H1 (cell line): ENCODE data around the gene GPNMB. TPM values are rescaled to one million over a fixed set of nuclear protein-coding genes. Genes with fewer than 3 reads are reported as not detected.

Experiments
- CTCF ChIA-PET: fragments of 300-600 bp; sonication (Branson Sonifier 250); formaldehyde crosslinking; loops from one replicate; lab custom pipeline; 2021; ENCODE audit not compliant: partially characterized antibody; lab: Charles Lee
- POLR2A ChIA-PET: fragments of 300-600 bp; sonication (Branson Sonifier 250); formaldehyde crosslinking; loops from one replicate; lab custom pipeline; 2021; ENCODE audit warnings: inconsistent platforms; ENCODE audit not compliant: partially characterized antibody; lab: Charles Lee
- DNase-seq, 2 experiments: peaks; one replicate each; pipeline versions ENCODE4 v3.0.0 to v3.0.0-alpha.2; 2010 to 2022; ENCODE audit warnings: low spot score in 2 of 2, low read depth in 1 of 2, mixed read lengths in 1 of 2
- FAIRE-seq: peaks from 2 replicates; lab custom pipeline; 2011; peaks lifted over from hg19 to GRCh38; lab: Jason Lieb, UNC
- H2AFZ ChIP-seq: 2 replicates; pipeline ENCODE4 v1.8.1; 2012; ENCODE audit warnings: low read length, inconsistent platforms
- H2AK5ac ChIP-seq: 2 replicates; pipeline ENCODE4 v1.6.1; 2013; ENCODE audit warnings: low read depth, low read length
- H2BK120ac ChIP-seq: replicated peaks from 2 replicates; pipeline ENCODE3; 2013; ENCODE audit warnings: low read depth, low read length, inconsistent platforms
- H2BK12ac ChIP-seq: 2 replicates; pipeline ENCODE4 v1.6.1; 2013; ENCODE audit warnings: low read depth, low read length
- H2BK15ac ChIP-seq: 2 replicates; pipeline ENCODE4 v1.6.1; 2013; ENCODE audit warnings: low read length
- H2BK20ac ChIP-seq: 2 replicates; pipeline ENCODE4 v1.6.1; 2013; ENCODE audit warnings: low read length
- H2BK5ac ChIP-seq: 2 replicates; pipeline ENCODE4 v1.6.1; 2013; ENCODE audit warnings: low read depth, low read length
- H3K14ac ChIP-seq: 2 replicates; pipeline ENCODE4 v1.6.1; 2013; ENCODE audit warnings: inconsistent platforms; ENCODE audit not compliant: insufficient read length
- H3K18ac ChIP-seq: 2 replicates; pipeline ENCODE4 v1.6.1; 2013; ENCODE audit warnings: low read length; ENCODE audit errors: extremely low read depth
- H3K23ac ChIP-seq: 2 replicates; pipeline ENCODE4 v1.6.1; 2013; ENCODE audit warnings: inconsistent platforms; ENCODE audit not compliant: insufficient read length
- H3K23me2 ChIP-seq: 2 replicates; pipeline ENCODE4 v1.6.1; 2013; ENCODE audit warnings: low read depth, low read length
- H3K27ac ChIP-seq: 2 replicates; pipeline ENCODE4 v1.6.1; 2011; ENCODE audit warnings: low read depth, low read length, inconsistent platforms
- H3K27me3 ChIP-seq, 4 experiments: replicated peaks in 1 of 4; 1 replicate in 1 of 4; 2 replicates in 3 of 4; pipeline versions ENCODE4 v1.6.1 to v1.8.1; 2011 to 2013; ENCODE audit warnings: low read length in 3 of 4, mild to moderate bottlenecking in 3 of 4, inconsistent platforms in 2 of 4, mixed read lengths in 2 of 4, moderate library complexity in 1 of 4; ENCODE audit not compliant: control insufficient read depth in 3 of 4, insufficient read depth in 3 of 4; ENCODE audit errors: extremely low read depth in 1 of 4
- H3K36me3 ChIP-seq, 4 experiments: 2 replicates each; pipeline versions ENCODE4 v1.6.1 to v1.8.1; 2011 to 2013; ENCODE audit warnings: mild to moderate bottlenecking in 4 of 4, low read length in 3 of 4, moderate library complexity in 2 of 4, control low read depth in 1 of 4, inconsistent platforms in 1 of 4; ENCODE audit not compliant: insufficient read depth in 4 of 4, control insufficient read depth in 2 of 4
- H3K4ac ChIP-seq: replicated peaks from 2 replicates; pipeline ENCODE3; 2013; ENCODE audit warnings: low read length, low read depth, mixed read lengths, inconsistent platforms; ENCODE audit not compliant: insufficient read length
- H3K4me1 ChIP-seq, 4 experiments: replicated peaks in 1 of 4; 1 replicate in 1 of 4; 2 replicates in 3 of 4; pipeline versions ENCODE4 v1.6.1 to v1.8.1; 2011 to 2013; ENCODE audit warnings: low read length in 3 of 4, inconsistent platforms in 2 of 4, mixed read lengths in 1 of 4; ENCODE audit not compliant: insufficient read depth in 4 of 4, control insufficient read depth in 3 of 4
- H3K4me2 ChIP-seq, 2 experiments: 2 replicates each; pipeline versions ENCODE4 v1.6.1 to v1.8.1; 2011 to 2013; ENCODE audit warnings: low read depth in 2 of 2, low read length in 2 of 2, control low read depth in 1 of 2, inconsistent platforms in 1 of 2, mild to moderate bottlenecking in 1 of 2; ENCODE audit not compliant: insufficient read depth in 1 of 2
- H3K4me3 ChIP-seq, 4 experiments: fragments of 200-600, 300-600 bp in 1 of 4; sonication (generic), shearing (Covaris generic), sonication (Bioruptor Twin) in 1 of 4; 2 replicates each; pipeline versions ENCODE4 v1.5.1 to v1.8.1; 2011 to 2016; ENCODE audit warnings: low read length in 4 of 4, low read depth in 3 of 4, control low read depth in 2 of 4, inconsistent platforms in 2 of 4, mild to moderate bottlenecking in 2 of 4, mixed read lengths in 1 of 4, moderate library complexity in 1 of 4; ENCODE audit not compliant: insufficient read depth in 2 of 4; ENCODE audit errors: extremely low read depth in 1 of 4
- H3K56ac ChIP-seq: replicated peaks from 2 replicates; pipeline ENCODE3; 2013; ENCODE audit warnings: low read depth, mild to moderate bottlenecking, mixed read lengths, low read length, inconsistent platforms; ENCODE audit not compliant: insufficient read length
- H3K79me1 ChIP-seq: 2 replicates; pipeline ENCODE4 v1.6.1; 2013; ENCODE audit warnings: low read depth, low read length, control low read depth
- H3K79me2 ChIP-seq, 2 experiments: 2 replicates each; pipeline versions ENCODE4 v1.6.1 to v1.8.1; 2012 to 2013; ENCODE audit warnings: low read length in 2 of 2, mild to moderate bottlenecking in 2 of 2, inconsistent platforms in 1 of 2; ENCODE audit not compliant: insufficient read depth in 2 of 2, control insufficient read depth in 1 of 2
- H3K9ac ChIP-seq, 4 experiments: replicated peaks in 1 of 4; 1 replicate in 1 of 4; 2 replicates in 3 of 4; pipeline versions ENCODE4 v1.6.1 to v1.8.1; 2011 to 2013; ENCODE audit warnings: low read depth in 3 of 4, low read length in 3 of 4, control low read depth in 2 of 4, mild to moderate bottlenecking in 2 of 4, moderate library complexity in 2 of 4, inconsistent platforms in 1 of 4; ENCODE audit errors: extremely low read depth in 1 of 4
- H3K9me3 ChIP-seq, 2 experiments: 2 replicates each; pipeline versions ENCODE4 v1.6.1 to v1.8.1; 2012 to 2013; ENCODE audit warnings: mild to moderate bottlenecking in 2 of 2, moderate library complexity in 2 of 2, control low read depth in 1 of 2, inconsistent platforms in 1 of 2, low read depth in 1 of 2, low read length in 1 of 2, mixed read lengths in 1 of 2; ENCODE audit not compliant: insufficient read depth in 2 of 2
- H4K20me1 ChIP-seq, 2 experiments: replicated peaks in 1 of 2; 2 replicates each; pipeline versions ENCODE3 to v1.8.1; 2011 to 2013; ENCODE audit warnings: inconsistent platforms in 2 of 2, low read length in 2 of 2, mild to moderate bottlenecking in 1 of 2; ENCODE audit not compliant: insufficient read depth in 2 of 2, control insufficient read depth in 1 of 2
- H4K5ac ChIP-seq: 2 replicates; pipeline ENCODE4 v1.6.1; 2013; ENCODE audit warnings: low read length, low read depth, mixed read lengths, inconsistent platforms; ENCODE audit not compliant: insufficient read length
- H4K8ac ChIP-seq: 2 replicates; pipeline ENCODE4 v1.8.0; 2013; ENCODE audit warnings: mild to moderate bottlenecking, moderate library complexity, low read length, inconsistent platforms; ENCODE audit not compliant: insufficient read depth; ENCODE audit errors: extremely low read depth
- H4K91ac ChIP-seq: replicated peaks from 2 replicates; pipeline ENCODE3; 2013; ENCODE audit warnings: low read length, mixed read lengths, inconsistent platforms; ENCODE audit not compliant: insufficient read length
- CEBPB ChIP-seq: IDR thresholded peaks from 2 replicates; pipeline ENCODE4 v1.6.1; 2012; ENCODE audit warnings: low read depth, low read length
- SP1 ChIP-seq: IDR thresholded peaks from 2 replicates; pipeline ENCODE4 v1.6.1; 2011; ENCODE audit warnings: low read depth, low read length
- WGBS, 2 experiments: shearing (Covaris generic) in 1 of 2; methylation state at CpG; one replicate each; pipeline versions ENCODE4 v1.1.6 to v1.1.7; 2013 to 2015; ENCODE audit warnings: low lambda C conversion rate in 2 of 2, mixed read lengths in 2 of 2, inconsistent platforms in 1 of 2, low coverage in 1 of 2, missing lambda C conversion rate in 1 of 2; ENCODE audit not compliant: insufficient replicate concordance in 2 of 2, insufficient coverage in 1 of 2, insufficient read length in 1 of 2; ENCODE audit errors: extremely low coverage in 1 of 2, missing lambda C conversion rate in 1 of 2; 5-methylcytosine and 5-hydroxymethylcytosine counted together
- polyA plus RNA-seq, 7 experiments: library from polyadenylated mRNA; depleted of rRNA in 3 of 7; stranded (reverse) in 5 of 7; unstranded in 2 of 7; fragments of >200 nt in 5 of 7; fragments of 200-250 nt in 2 of 7; gene quantifications; 1 replicate in 5 of 7; 2 replicates in 1 of 7; 4 replicates in 1 of 7; pipeline versions ENCODE4 v1.2.1 to v1.2.3, GENCODE V29; 2011 to 2013; ENCODE audit warnings: missing spikeins in 2 of 7, mixed read lengths in 2 of 7
- total RNA-seq: library from RNA; stranded (reverse); fragmentation: NEBNext Ultra II Directional; extraction: Animal tissue kit (Norgen Biotek cat#: 25700); gene quantifications from 2 replicates; pipeline ENCODE4 v1.2.1, GENCODE V29; 2021

Gene GPNMB
- total and polyA plus RNA-seq, 2 of the 8 experiments (the other 6 are each of a cell fraction or from before 2014, with no cell fraction given): 1.1 to 1.4 TPM

- H4K91ac ChIP-seq: no peak overlapping the region
- no peak overlapping the region for H2AK5ac ChIP-seq
- no peak overlapping the region for H3K56ac ChIP-seq
- H3K23ac ChIP-seq: no peak overlapping the region
- H3K4ac ChIP-seq: no peak overlapping the region
- no peak overlapping the region for H2BK12ac ChIP-seq
- DNase-seq: no peak
- no peak overlapping the region for H3K27ac ChIP-seq
- POLR2A ChIA-PET: interaction anchor here (0.7 to 1.9 kb wide), 4 partner anchors 10 to 213 kb away, joined by 3 to 6 read pairs (median 4); no protein-coding TSS in a partner anchor
- no peaks in the 10 kb centered on the region for H3K4me1 ChIP-seq
- CTCF ChIA-PET: interaction anchor here (0.7 to 1.7 kb wide), 7 partner anchors 8 to 50 kb away, joined by 3 to 10 read pairs (median 5); no protein-coding TSS in a partner anchor
- H3K27me3 ChIP-seq: no peaks in the 10 kb centered on the region
- H3K79me1 ChIP-seq: no peaks in the 10 kb centered on the region
- no peaks in the 10 kb centered on the region for H3K36me3 ChIP-seq
- no peak for FAIRE-seq
- H4K20me1 ChIP-seq: no peaks in the 10 kb centered on the region
- no peak overlapping the region; the same call in 1 of the 2 replicates for H3K18ac ChIP-seq
- H3K14ac ChIP-seq: no peak overlapping the region
- H2BK5ac ChIP-seq: no peak overlapping the region
- H2BK120ac ChIP-seq: no peak overlapping the region
- H3K79me2 ChIP-seq: no peaks in the 10 kb centered on the region
- H4K8ac ChIP-seq: no peak overlapping the region
- no peak overlapping the region for H2AFZ ChIP-seq
- TF ChIP-seq SP1: peak; percentile 77
- no peak for TF ChIP-seq CEBPB
- H4K5ac ChIP-seq: no peak overlapping the region
- no peak overlapping the region for H2BK15ac ChIP-seq
- no peak overlapping the region for H3K4me3 ChIP-seq
- no peak overlapping the region for H2BK20ac ChIP-seq
- no peaks in the 10 kb centered on the region for H3K9me3 ChIP-seq
- H3K4me2 ChIP-seq: no peak overlapping the region
- no peaks in the 10 kb centered on the region for H3K23me2 ChIP-seq
- no peak overlapping the region for H3K9ac ChIP-seq
- 88 to 89% methylated on average over 1 to 17 of the region's 18 CpGs for WGBS, 2 experiments
These were observed 39.4 kb downstream of the GPNMB start for GRCh38 chr7:23285657-23286646.
